Mesenchymal stem cell (in vitro differentiated cells and primary cell): ENCODE data around the gene SLC30A1.

Source experiments
- DNase-seq: peaks from one replicate; pipeline ENCODE4 v3.0.0-alpha.2; 2013
- H2AFZ ChIP-seq: one replicate; pipeline ENCODE4 v1.6.1; 2013; ENCODE audit warnings: low read depth, mild to moderate bottlenecking, control low read depth, inconsistent platforms, low read length, moderate library complexity
- H2AK5ac ChIP-seq: 2 replicates; pipeline ENCODE4 v1.6.1; 2013; ENCODE audit warnings: low read length, moderate library complexity, mild to moderate bottlenecking, inconsistent platforms; ENCODE audit not compliant: severe bottlenecking
- H2BK120ac ChIP-seq: one replicate; pipeline ENCODE4 v1.6.1; 2013; ENCODE audit warnings: low read depth, mild to moderate bottlenecking, inconsistent platforms, low read length, moderate library complexity
- H2BK12ac ChIP-seq, 2 experiments: one replicate each; pipeline ENCODE4 v1.6.1; 2013; ENCODE audit warnings: inconsistent platforms in 2 of 2, low read length in 2 of 2, mild to moderate bottlenecking in 2 of 2, moderate library complexity in 2 of 2, control low read depth in 1 of 2
- H2BK15ac ChIP-seq: one replicate; pipeline ENCODE4 v1.6.1; 2013; ENCODE audit warnings: mild to moderate bottlenecking, low read depth, inconsistent platforms; ENCODE audit not compliant: poor library complexity, severe bottlenecking
- H2BK5ac ChIP-seq: 2 replicates; pipeline ENCODE4 v1.6.1; 2013; ENCODE audit warnings: low read depth, mild to moderate bottlenecking, low read length, control low read depth, inconsistent platforms; ENCODE audit not compliant: poor library complexity, severe bottlenecking
- H3K14ac ChIP-seq, 2 experiments: one replicate each; pipeline ENCODE4 v1.6.1; 2013; ENCODE audit warnings: inconsistent platforms in 2 of 2, low read length in 2 of 2, control low read depth in 1 of 2, mild to moderate bottlenecking in 1 of 2, moderate library complexity in 1 of 2
- H3K18ac ChIP-seq, 2 experiments: one replicate each; pipeline ENCODE4 v1.6.1; 2013; ENCODE audit warnings: inconsistent platforms in 2 of 2, low read length in 2 of 2, control low read depth in 1 of 2, low read depth in 1 of 2, mild to moderate bottlenecking in 1 of 2
- H3K23ac ChIP-seq, 2 experiments: one replicate each; pipeline ENCODE4 v1.6.1; 2013; ENCODE audit warnings: inconsistent platforms in 2 of 2, low read length in 2 of 2, mild to moderate bottlenecking in 2 of 2, moderate library complexity in 2 of 2, control low read depth in 1 of 2
- H3K27ac ChIP-seq: 2 replicates; pipeline ENCODE4 v1.5.1; 2013; ENCODE audit warnings: mild to moderate bottlenecking, moderate library complexity, low read length, control low read depth, inconsistent platforms; ENCODE audit not compliant: poor library complexity, severe bottlenecking
- H3K27me3 ChIP-seq, 2 experiments: 2 replicates each; pipeline versions ENCODE4 v1.6.1 to v1.7.0; 2013; ENCODE audit warnings: low read length in 2 of 2, mild to moderate bottlenecking in 2 of 2, moderate library complexity in 2 of 2, control low read depth in 1 of 2, inconsistent platforms in 1 of 2; ENCODE audit not compliant: control insufficient read depth in 1 of 2, insufficient read depth in 1 of 2
- H3K36me3 ChIP-seq, 2 experiments: 2 replicates each; pipeline versions ENCODE4 v1.6.1 to v1.7.0; 2013; ENCODE audit warnings: low read length in 2 of 2, control low read depth in 1 of 2, inconsistent platforms in 1 of 2, low read depth in 1 of 2, mild to moderate bottlenecking in 1 of 2; ENCODE audit not compliant: insufficient read depth in 2 of 2, control insufficient read depth in 1 of 2
- H3K4ac ChIP-seq, 2 experiments: one replicate each; pipeline ENCODE4 v1.6.1; 2013; ENCODE audit warnings: inconsistent platforms in 2 of 2, low read length in 2 of 2, mild to moderate bottlenecking in 2 of 2, moderate library complexity in 2 of 2, control low read depth in 1 of 2, low read depth in 1 of 2
- H3K4me1 ChIP-seq: 2 replicates; pipeline ENCODE4 v1.6.1; 2013; ENCODE audit warnings: low read depth, low read length, control low read depth; ENCODE audit not compliant: control insufficient read depth, insufficient read depth
- H3K4me2 ChIP-seq: 2 replicates; pipeline ENCODE4 v1.6.1; 2013; ENCODE audit warnings: low read length, mild to moderate bottlenecking, inconsistent platforms; ENCODE audit not compliant: poor library complexity, severe bottlenecking
- H3K4me3 ChIP-seq, 2 experiments: 2 replicates each; pipeline versions ENCODE4 v1.5.1 to v1.7.0; 2013; ENCODE audit warnings: low read length in 2 of 2, mild to moderate bottlenecking in 2 of 2, control low read depth in 1 of 2, low read depth in 1 of 2; ENCODE audit not compliant: insufficient read depth in 1 of 2
- H3K79me1 ChIP-seq: replicated peaks from 2 replicates; pipeline ENCODE4 v1.6.1; 2013; ENCODE audit warnings: mild to moderate bottlenecking, control low read depth, low read length, inconsistent platforms; ENCODE audit not compliant: poor library complexity, severe bottlenecking
- H3K9ac ChIP-seq: 2 replicates; pipeline ENCODE4 v1.7.0; 2013; ENCODE audit warnings: mild to moderate bottlenecking, low read length, moderate library complexity
- H3K9me3 ChIP-seq: 2 replicates; pipeline ENCODE4 v1.7.0; 2013; ENCODE audit warnings: mild to moderate bottlenecking, low read length; ENCODE audit not compliant: control insufficient read depth
- H4K8ac ChIP-seq: one replicate; pipeline ENCODE4 v1.6.1; 2013; ENCODE audit warnings: inconsistent platforms, mild to moderate bottlenecking, low read length, moderate library complexity
- H4K91ac ChIP-seq: one replicate; pipeline ENCODE4 v1.6.1; 2013; ENCODE audit warnings: mild to moderate bottlenecking, low read length, inconsistent platforms
- WGBS: methylation state at CpG from one replicate; pipeline ENCODE4 v1.1.7; 2013; ENCODE audit warnings: mixed read lengths; 5-methylcytosine and 5-hydroxymethylcytosine counted together

The SLC30A1 gene

GRCh38 chr1:211595419-211595818 lies 16.5 kb upstream of the SLC30A1 start:
- no peak overlapping the region for H3K9ac ChIP-seq
- H3K27me3 ChIP-seq = no peaks in the 10 kb centered on the region
- H2AFZ ChIP-seq = no peak overlapping the region
- no peak overlapping the region for H3K27ac ChIP-seq
- no peak overlapping the region for H3K14ac ChIP-seq
- no peak overlapping the region for H2BK15ac ChIP-seq
- DNase-seq = no peak
- no peak overlapping the region for H3K4me3 ChIP-seq
- peak overlapping the region in 1 of 2 experiments; percentile 41 for H2BK12ac ChIP-seq
- H4K8ac ChIP-seq = no peak overlapping the region
- H3K23ac ChIP-seq = no peak overlapping the region
- H3K4me2 ChIP-seq = no peak overlapping the region
- no peak overlapping the region for H3K18ac ChIP-seq
- no peaks in the 10 kb centered on the region for H3K9me3 ChIP-seq
- peaks cover 2% of the 10 kb centered on the region for H3K4me1 ChIP-seq
- H3K4ac ChIP-seq = no peak overlapping the region
- no peaks in the 10 kb centered on the region for H3K36me3 ChIP-seq
- no peak overlapping the region for H2BK5ac ChIP-seq
- H2BK120ac ChIP-seq = no peak overlapping the region
- no peak overlapping the region for H4K91ac ChIP-seq
- no peak overlapping the region for H2AK5ac ChIP-seq
- no peaks in the 10 kb centered on the region for H3K79me1 ChIP-seq

GRCh38 chr1:211591980-211592493 lies 13.1 kb upstream of the SLC30A1 start:
- no peaks in the 10 kb centered on the region for H3K9me3 ChIP-seq
- H2AFZ ChIP-seq = no peak overlapping the region
- peak overlapping the region in 1 of 2 experiments; percentile 43 for H3K18ac ChIP-seq
- peak overlapping the region; percentile 34 for H3K27ac ChIP-seq
- peak overlapping the region; percentile 30 for H3K4me2 ChIP-seq
- H2BK120ac ChIP-seq = no peak overlapping the region
- H3K36me3 ChIP-seq = no peaks in the 10 kb centered on the region
- H3K9ac ChIP-seq = peak overlapping the region; percentile 40
- DNase-seq = peak; percentile 91
- H4K91ac ChIP-seq = no peak overlapping the region
- H4K8ac ChIP-seq = peak overlapping the region; percentile 94
- H3K4ac ChIP-seq = no peak overlapping the region
- no peak overlapping the region for H3K14ac ChIP-seq
- H3K27me3 ChIP-seq = no peaks in the 10 kb centered on the region
- WGBS = 27% methylated on average over 5 of the region's 5 CpGs
- H3K4me3 ChIP-seq = peak overlapping the region in 1 of 2 experiments; percentile 10
- H2BK12ac ChIP-seq = peak overlapping the region in 1 of 2 experiments; percentile 75
- no peak overlapping the region for H2BK15ac ChIP-seq
- peaks cover 2% of the 10 kb centered on the region for H3K4me1 ChIP-seq
- no peaks in the 10 kb centered on the region for H3K79me1 ChIP-seq
- H2AK5ac ChIP-seq = no peak overlapping the region
- H2BK5ac ChIP-seq = no peak overlapping the region
- H3K23ac ChIP-seq = no peak overlapping the region

- WGBS = 84% methylated on average over 5 of the region's 6 CpGs
- DNase-seq = peak; percentile 68
- no peak overlapping the region for H2BK120ac ChIP-seq
- peak overlapping the region; percentile 65 for H3K9ac ChIP-seq
- no peak overlapping the region for H3K18ac ChIP-seq
- no peak overlapping the region for H3K4me3 ChIP-seq
- no peak overlapping the region for H4K91ac ChIP-seq
- no peaks in the 10 kb centered on the region for H3K79me1 ChIP-seq
- peaks cover 2% of the 10 kb centered on the region for H3K4me1 ChIP-seq
- no peak overlapping the region for H2BK12ac ChIP-seq
- no peak overlapping the region for H2BK15ac ChIP-seq
- H3K9me3 ChIP-seq = no peaks in the 10 kb centered on the region
- no peak overlapping the region for H3K23ac ChIP-seq
- H3K4me2 ChIP-seq = no peak overlapping the region
- H3K27ac ChIP-seq = no peak overlapping the region
- no peak overlapping the region for H3K4ac ChIP-seq
- no peaks in the 10 kb centered on the region for H3K27me3 ChIP-seq
- H2AK5ac ChIP-seq = no peak overlapping the region
- no peak overlapping the region for H2BK5ac ChIP-seq
- no peak overlapping the region for H2AFZ ChIP-seq
- H3K14ac ChIP-seq = no peak overlapping the region
- peak overlapping the region; percentile 17 for H4K8ac ChIP-seq
- H3K36me3 ChIP-seq = no peaks in the 10 kb centered on the region
Measured at GRCh38 chr1:211589782-211590721, 11.1 kb upstream of the SLC30A1 start.

GRCh38 chr1:211588711-211589110 lies 9.8 kb upstream of the SLC30A1 start:
- Histone ChIP-seq H3K18ac (no peak overlapping the region), H3K14ac (no peak overlapping the region), H3K27ac (no peak overlapping the region), H2AFZ (no peak overlapping the region), H3K4me1 (peaks cover 2% of the 10 kb centered on the region), H2BK5ac (no peak overlapping the region), H3K9me3 (no peaks in the 10 kb centered on the region), H2AK5ac (no peak overlapping the region), H3K4me2 (no peak overlapping the region), H3K4me3 (no peak overlapping the region), H3K79me1 (no peaks in the 10 kb centered on the region), H3K9ac (no peak overlapping the region), H3K4ac (no peak overlapping the region), H3K36me3 (no peaks in the 10 kb centered on the region), H3K23ac (no peak overlapping the region), H2BK120ac (no peak overlapping the region), H4K8ac (no peak overlapping the region), H4K91ac (no peak overlapping the region), H2BK12ac (no peak overlapping the region), H2BK15ac (no peak overlapping the region), H3K27me3 (no peaks in the 10 kb centered on the region)
- 97% methylated on average over 3 of the region's 4 CpGs for WGBS
- no peak for DNase-seq
